Posterior vena cava (tissue), 2 donors: ENCODE measurements around the gene CTSF. TPM values are rescaled to one million over a fixed set of nuclear protein-coding genes. Genes with fewer than 3 reads are reported as not detected.

ENCODE experiments used
- DNase-seq: peaks from one replicate; pipeline ENCODE4 v3.0.0-alpha.2; 2020; ENCODE audit warnings: low spot score
- intact Hi-C, 2 donors: fragments of 100-400 bp; cut with DNase I; formaldehyde crosslinking; loops; one replicate each; pipeline versions ENCODE4 v1.14.1 to v1.14.2; 2022 to 2023
- total RNA-seq, 2 donors: library from RNA; stranded (reverse); fragmentation: NEBNext Ultra II Directional; extraction: Animal tissue kit (Norgen Biotek cat#: 25700); gene quantifications; one replicate each; pipeline ENCODE4 v1.2.1, GENCODE V29; 2021
- donor health status: DM: yes; HTN: yes; CAD: no.
- donor health status: DM: yes; HTN: yes; CAD: no.

The CTSF gene
- total RNA-seq, 2 donors from 2014 or later, result 38.6 to 73.9 TPM

- intact Hi-C loops, result no loop called here
- DNase-seq, result no peak
These were observed 5.4 kb downstream of the CTSF start for GRCh38 chr11:66562907-66563583.

GRCh38 chr11:66562275-66562674 lies 6.1 kb downstream of the CTSF start:
- no peak for DNase-seq
- intact Hi-C loops, result no loop called here

- DNase-seq, result no peak
- intact Hi-C loops, result no loop called here
These were observed 6.5 kb downstream of the CTSF start for GRCh38 chr11:66561975-66562248.

GRCh38 chr11:66561178-66561974 lies 7.0 kb downstream of the CTSF start:
- intact Hi-C loops, result no loop called here
- no peak for DNase-seq

GRCh38 chr11:66559866-66560676 lies 8.3 kb downstream of the CTSF start:
- DNase-seq, result no peak
- intact Hi-C loops, result loop anchor here in 1 of 2 donors (2.0 kb wide), 1 partner anchor 43 kb away; no protein-coding TSS in a partner anchor

- DNase-seq, result peak; percentile 80
- intact Hi-C loops, result loop anchor here in 1 of 2 donors (2.0 kb wide), 1 partner anchor 43 kb away; no protein-coding TSS in a partner anchor
These were observed 9.1 kb downstream of the CTSF start for GRCh38 chr11:66559142-66559865.

GRCh38 chr11:66557733-66558326 lies 10.6 kb downstream of the CTSF start:
- DNase-seq, result peak; percentile 80
- intact Hi-C loops, result loop anchor here in 1 of 2 donors (2.0 kb wide), 1 partner anchor 45 kb away; no protein-coding TSS in a partner anchor

GRCh38 chr11:66556086-66556485 lies 12.3 kb downstream of the CTSF start:
- intact Hi-C loops, result no loop called here
- DNase-seq, result no peak

GRCh38 chr11:66555416-66555815 lies 13.0 kb downstream of the CTSF start:
- no peak for DNase-seq
- intact Hi-C loops, result no loop called here

GRCh38 chr11:66554602-66555001 lies 13.8 kb downstream of the CTSF start:
- intact Hi-C loops, result no loop called here
- DNase-seq, result no peak

GRCh38 chr11:66550887-66551286 lies 17.5 kb downstream of the CTSF start:
- DNase-seq, result no peak
- intact Hi-C loops, result no loop called here

- no peak for DNase-seq
- intact Hi-C loops, result no loop called here
These were observed 18.7 kb downstream of the CTSF start for GRCh38 chr11:66549696-66550095.

- DNase-seq, result no peak
- intact Hi-C loops, result no loop called here
These were observed 19.4 kb downstream of the CTSF start for GRCh38 chr11:66548774-66549630.

GRCh38 chr11:66548041-66548440 lies 20.4 kb downstream of the CTSF start:
- DNase-seq, result no peak
- intact Hi-C loops, result no loop called here

GRCh38 chr11:66547662-66548009 lies 20.8 kb downstream of the CTSF start:
- DNase-seq, result no peak
- intact Hi-C loops, result no loop called here

- no peak for DNase-seq
These were observed 21.3 kb downstream of the CTSF start for GRCh38 chr11:66546966-66547661.

GRCh38 chr11:66546368-66546965 lies 21.9 kb downstream of the CTSF start, which contains the start of gene ACTN3:
TSS of gene ACTN3 (plus strand) at chr11:66546903. CDS start at chr11:66546938, 35 bp downstream.
- intact Hi-C loops, result no loop called here

More at GRCh38 chr11:66546966-66547661, 21.3 kb downstream of the CTSF start:
- intact Hi-C loops, result no loop called here

More at GRCh38 chr11:66546368-66546965, 21.9 kb downstream of the CTSF start, which contains the start of gene ACTN3:
- DNase-seq, result no peak
